HepG2 (cell line): Measurements from ENCODE around the gene NSMF. TPM values are rescaled to one million over a fixed set of nuclear protein-coding genes. Genes with fewer than 3 reads are reported as not detected.

ENCODE experiments used
- ARNTL ChIP-seq: sonication (generic); formaldehyde crosslinking; IDR thresholded peaks from 2 replicates; pipeline ENCODE4 v1.4.0; 2020; ENCODE audit warnings: mild to moderate bottlenecking, missing genetic modification reagents
- ATF7 ChIP-seq, 2 experiments: fragments of 450-650 bp in 1 of 2; sonication (generic) in 1 of 2; formaldehyde crosslinking in 1 of 2; IDR thresholded peaks; 2 replicates each; pipeline versions ENCODE4 v1.4.0 to v1.6.1; 2016 to 2020; ENCODE audit warnings: antibody characterized with exemption in 1 of 2, mild to moderate bottlenecking in 1 of 2, missing genetic modification reagents in 1 of 2
- CCAR2 ChIP-seq: fragments of 200-400 bp; formaldehyde crosslinking; optimal IDR thresholded peaks from 2 replicates; pipeline ENCODE3; 2018; ENCODE audit warnings: low read depth, mild to moderate bottlenecking, low read length, moderate library complexity
- DR1 ChIP-seq: sonication (generic); formaldehyde crosslinking; IDR thresholded peaks from 2 replicates; pipeline ENCODE4 v1.8.0; 2021; ENCODE audit warnings: mild to moderate bottlenecking, missing genetic modification reagents, inconsistent platforms
- EED ChIP-seq: sonication (generic); formaldehyde crosslinking; IDR thresholded peaks from 2 replicates; pipeline ENCODE4 v1.5.0; 2020; ENCODE audit warnings: mild to moderate bottlenecking, missing genetic modification reagents
- FOXA3 ChIP-seq: IDR thresholded peaks from 2 replicates; pipeline ENCODE4 v1.6.1; 2016; ENCODE audit warnings: missing genetic modification reagents, missing compliant biosample characterization
- FOXJ3 ChIP-seq: sonication (generic); formaldehyde crosslinking; IDR thresholded peaks from 2 replicates; pipeline ENCODE4 v1.4.0; 2020; ENCODE audit warnings: missing genetic modification reagents, mild to moderate bottlenecking, borderline replicate concordance
- HMG20B ChIP-seq: conservative IDR thresholded peaks from 2 replicates; pipeline ENCODE4 v1.6.1; 2016; ENCODE audit warnings: missing genetic modification reagents, missing compliant biosample characterization
- HNF4A ChIP-seq: sonication (generic); formaldehyde crosslinking; IDR thresholded peaks from 2 replicates; pipeline ENCODE4 v1.4.0; 2020; ENCODE audit warnings: missing genetic modification reagents
- HNRNPL ChIP-seq: fragments of 200-400 bp; formaldehyde crosslinking; IDR thresholded peaks from 2 replicates; pipeline ENCODE4 v1.6.1; 2017; ENCODE audit warnings: mild to moderate bottlenecking, low read depth, low read length
- HOXA5 ChIP-seq: sonication (generic); formaldehyde crosslinking; IDR thresholded peaks from 2 replicates; pipeline ENCODE4 v1.4.0; 2020; ENCODE audit warnings: missing genetic modification reagents
- MAFG ChIP-seq: sonication (generic); formaldehyde crosslinking; IDR thresholded peaks from 2 replicates; pipeline ENCODE4 v1.5.1; 2020; ENCODE audit warnings: mild to moderate bottlenecking, missing genetic modification reagents
- MEIS1 ChIP-seq: sonication (generic); formaldehyde crosslinking; IDR thresholded peaks from 2 replicates; pipeline ENCODE4 v1.9.0; 2021; ENCODE audit warnings: mild to moderate bottlenecking, missing genetic modification reagents, moderate library complexity, borderline replicate concordance
- MEIS2 ChIP-seq: sonication (generic); formaldehyde crosslinking; IDR thresholded peaks from 2 replicates; pipeline ENCODE4 v1.9.0; 2021; ENCODE audit warnings: mild to moderate bottlenecking, missing genetic modification reagents
- MIER3 ChIP-seq: IDR thresholded peaks from 2 replicates; pipeline ENCODE4 v1.6.1; 2016; ENCODE audit warnings: missing compliant biosample characterization, borderline replicate concordance
- MLLT10 ChIP-seq: sonication (generic); formaldehyde crosslinking; IDR thresholded peaks from 2 replicates; pipeline ENCODE4 v1.4.0; 2020; ENCODE audit warnings: missing genetic modification reagents
- RBAK ChIP-seq: sonication (generic); formaldehyde crosslinking; IDR thresholded peaks from 2 replicates; pipeline ENCODE4 v1.5.1; 2020; ENCODE audit warnings: mild to moderate bottlenecking, missing genetic modification reagents
- RXRA ChIP-seq: sonication (generic); formaldehyde crosslinking; IDR thresholded peaks from 2 replicates; pipeline ENCODE4 v1.5.1; 2020; ENCODE audit warnings: missing genetic modification reagents
- TP53 ChIP-seq: sonication (generic); formaldehyde crosslinking; conservative IDR thresholded peaks from 2 replicates; pipeline ENCODE4 v1.4.0; 2020; ENCODE audit warnings: missing genetic modification reagents
- ZFX ChIP-seq: sonication (generic); formaldehyde crosslinking; IDR thresholded peaks from 2 replicates; pipeline ENCODE4 v1.4.0; 2020; ENCODE audit warnings: mild to moderate bottlenecking, low read depth, missing genetic modification reagents, moderate library complexity
- ZNF205 ChIP-seq: IDR thresholded peaks from 2 replicates; pipeline ENCODE4 v1.6.1; 2018; ENCODE audit warnings: missing biosample characterization, missing genetic modification reagents
- ZNF282 ChIP-seq: fragments of 450-650 bp; IDR thresholded peaks from 2 replicates; pipeline ENCODE4 v1.6.1; 2018; ENCODE audit not compliant: partially characterized antibody
- ZNF317 ChIP-seq: sonication (generic); formaldehyde crosslinking; IDR thresholded peaks from 2 replicates; pipeline ENCODE4 v1.5.0; 2020; ENCODE audit warnings: mild to moderate bottlenecking, missing genetic modification reagents
- ZNF329 ChIP-seq: sonication (generic); formaldehyde crosslinking; IDR thresholded peaks from 2 replicates; pipeline ENCODE4 v1.9.0; 2021; ENCODE audit warnings: low read depth, mild to moderate bottlenecking, missing genetic modification reagents
- ZNF761 ChIP-seq: sonication (generic); formaldehyde crosslinking; conservative IDR thresholded peaks from 2 replicates; pipeline ENCODE4 v1.4.0; 2020; ENCODE audit warnings: mild to moderate bottlenecking, missing genetic modification reagents
- polyA plus RNA-seq, 8 experiments: library from polyadenylated mRNA; depleted of rRNA in 3 of 8; stranded (reverse) in 7 of 8; unstranded in 1 of 8; fragments of >200 nt; fragmentation: Illumina TruSeq in 4 of 8; extraction: Trizol in 4 of 8; gene quantifications; 2 replicates each; pipeline versions ENCODE4 v1.2.1 to v1.2.3, GENCODE V29; 2011 to 2016; ENCODE audit warnings: low read depth in 4 of 8, missing spikeins in 1 of 8, mixed read lengths in 1 of 8; ENCODE audit not compliant: insufficient read depth in 1 of 8
- total RNA-seq, 5 experiments: library from RNA; depleted of rRNA; stranded (reverse); fragments of >200 nt; fragmentation: Illumina TruSeq; extraction: Trizol; gene quantifications; 2 replicates each; pipeline ENCODE4 v1.2.3, GENCODE V29; 2016; ENCODE audit warnings: low read depth in 1 of 5
- TF ChIP-seq, protein P1 (sequence below): IDR thresholded peaks from 2 replicates; pipeline ENCODE4 v1.6.1; 2012; ENCODE audit warnings: inconsistent platforms
- TF ChIP-seq, protein P2 (sequence below): sonication (generic); formaldehyde crosslinking; IDR thresholded peaks from 2 replicates; pipeline ENCODE4 v1.5.0; 2020; ENCODE audit warnings: mild to moderate bottlenecking, missing genetic modification reagents, moderate library complexity
- TF ChIP-seq, protein P3 (sequence below): sonication (generic); formaldehyde crosslinking; IDR thresholded peaks from 2 replicates; pipeline ENCODE4 v1.8.1; 2023; ENCODE audit warnings: mild to moderate bottlenecking, missing genetic modification reagents
- TF ChIP-seq, protein P4 (sequence below): sonication (generic); formaldehyde crosslinking; IDR thresholded peaks from 2 replicates; pipeline ENCODE4 v1.4.0; 2020; ENCODE audit warnings: low read depth, mild to moderate bottlenecking, missing genetic modification reagents

NSMF gene
- total and polyA plus RNA-seq, 2 of the 13 experiments (the other 11 are each of a cell fraction or from before 2014, with no cell fraction given), result 44.3 to 183 TPM

DNA sequence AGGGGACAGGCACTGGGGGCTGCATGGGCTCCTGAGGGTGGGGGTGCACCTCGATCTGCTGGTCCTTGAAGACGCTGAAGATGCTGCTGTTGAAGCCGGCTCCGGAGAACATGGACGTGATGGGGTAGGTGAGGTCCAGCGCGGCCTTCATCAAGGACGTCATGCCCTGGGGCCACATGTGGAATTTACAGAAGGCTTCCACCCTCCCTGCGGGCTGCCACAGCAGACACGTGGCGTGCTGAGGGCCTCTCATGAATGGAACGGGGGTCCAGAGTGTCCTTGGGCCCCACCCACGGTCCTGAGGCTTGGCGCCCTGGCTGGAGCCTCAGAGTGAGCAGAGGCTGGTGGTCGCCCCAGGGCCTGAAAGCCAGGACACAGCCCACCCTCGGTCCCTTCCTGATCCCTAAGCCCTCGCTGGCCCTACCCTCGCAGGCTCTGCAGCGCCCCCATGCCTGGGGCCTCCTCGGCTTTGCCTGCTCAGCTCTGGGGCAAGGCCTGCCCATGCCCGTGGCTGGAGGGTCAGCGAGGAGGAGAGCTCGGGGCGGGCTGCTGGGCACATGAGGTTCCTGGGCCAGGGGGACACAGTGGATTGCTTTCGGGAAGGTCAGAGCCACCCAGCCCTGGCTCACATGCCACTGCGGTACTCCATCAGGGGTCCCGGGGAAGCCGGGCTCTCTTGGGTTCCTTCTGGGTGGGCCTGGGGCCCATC, 5.3 kb upstream of the NSMF start (continued):
- TF ChIP-seq MEIS1 (CRISPR knock-in tag) (0 out of 2 replicates have a peak, but pooled peaks have one; percentile 40), EED (CRISPR knock-in tag) (0 out of 2 replicates have a peak, but pooled peaks have one; percentile 44), FOXJ3 (CRISPR knock-in tag) (no peak), RXRA (CRISPR knock-in tag) (no peak), FOXA3 (CRISPR knock-in tag) (no peak), ZNF329 (CRISPR knock-in tag) (no peak), HOXA5 (no peak), HNRNPL (0 out of 2 replicates have a peak, but pooled peaks have one; percentile 35), ZNF317 (no peak), MAFG (CRISPR knock-in tag) (no peak), ZNF761 (CRISPR knock-in tag) (0 out of 2 replicates have a peak, but pooled peaks have one; percentile 26), MLLT10 (CRISPR knock-in tag) (no peak), HMG20B (no peak), HNF4A (CRISPR knock-in tag) (no peak), DR1 (CRISPR knock-in tag) (no peak), CCAR2 (no peak), MIER3 (CRISPR knock-in tag) (no peak), ZNF282 (no peak), RBAK (CRISPR knock-in tag) (no peak), TP53 (CRISPR knock-in tag) (no peak), ATF7 (IDR thresholded peaks at IDR 0.05) (no peak), ATF7 (CRISPR knock-in tag; IDR thresholded peaks at IDR 0.05) (no peak), ZNF205 (CRISPR knock-in tag) (no peak), ARNTL (CRISPR knock-in tag) (no peak), ZFX (CRISPR knock-in tag) (no peak), MEIS2 (CRISPR knock-in tag) (no peak)
- TF ChIP-seq, protein P1, sequence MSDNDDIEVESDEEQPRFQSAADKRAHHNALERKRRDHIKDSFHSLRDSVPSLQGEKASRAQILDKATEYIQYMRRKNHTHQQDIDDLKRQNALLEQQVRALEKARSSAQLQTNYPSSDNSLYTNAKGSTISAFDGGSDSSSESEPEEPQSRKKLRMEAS, result no peak
- TF ChIP-seq, protein P2, sequence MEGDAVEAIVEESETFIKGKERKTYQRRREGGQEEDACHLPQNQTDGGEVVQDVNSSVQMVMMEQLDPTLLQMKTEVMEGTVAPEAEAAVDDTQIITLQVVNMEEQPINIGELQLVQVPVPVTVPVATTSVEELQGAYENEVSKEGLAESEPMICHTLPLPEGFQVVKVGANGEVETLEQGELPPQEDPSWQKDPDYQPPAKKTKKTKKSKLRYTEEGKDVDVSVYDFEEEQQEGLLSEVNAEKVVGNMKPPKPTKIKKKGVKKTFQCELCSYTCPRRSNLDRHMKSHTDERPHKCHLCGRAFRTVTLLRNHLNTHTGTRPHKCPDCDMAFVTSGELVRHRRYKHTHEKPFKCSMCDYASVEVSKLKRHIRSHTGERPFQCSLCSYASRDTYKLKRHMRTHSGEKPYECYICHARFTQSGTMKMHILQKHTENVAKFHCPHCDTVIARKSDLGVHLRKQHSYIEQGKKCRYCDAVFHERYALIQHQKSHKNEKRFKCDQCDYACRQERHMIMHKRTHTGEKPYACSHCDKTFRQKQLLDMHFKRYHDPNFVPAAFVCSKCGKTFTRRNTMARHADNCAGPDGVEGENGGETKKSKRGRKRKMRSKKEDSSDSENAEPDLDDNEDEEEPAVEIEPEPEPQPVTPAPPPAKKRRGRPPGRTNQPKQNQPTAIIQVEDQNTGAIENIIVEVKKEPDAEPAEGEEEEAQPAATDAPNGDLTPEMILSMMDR (CRISPR knock-in tag), result peak; percentile 42
- TF ChIP-seq, protein P3, sequence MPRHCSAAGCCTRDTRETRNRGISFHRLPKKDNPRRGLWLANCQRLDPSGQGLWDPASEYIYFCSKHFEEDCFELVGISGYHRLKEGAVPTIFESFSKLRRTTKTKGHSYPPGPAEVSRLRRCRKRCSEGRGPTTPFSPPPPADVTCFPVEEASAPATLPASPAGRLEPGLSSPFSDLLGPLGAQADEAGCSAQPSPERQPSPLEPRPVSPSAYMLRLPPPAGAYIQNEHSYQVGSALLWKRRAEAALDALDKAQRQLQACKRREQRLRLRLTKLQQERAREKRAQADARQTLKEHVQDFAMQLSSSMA (CRISPR knock-in tag), result no peak
- TF ChIP-seq, protein P4, sequence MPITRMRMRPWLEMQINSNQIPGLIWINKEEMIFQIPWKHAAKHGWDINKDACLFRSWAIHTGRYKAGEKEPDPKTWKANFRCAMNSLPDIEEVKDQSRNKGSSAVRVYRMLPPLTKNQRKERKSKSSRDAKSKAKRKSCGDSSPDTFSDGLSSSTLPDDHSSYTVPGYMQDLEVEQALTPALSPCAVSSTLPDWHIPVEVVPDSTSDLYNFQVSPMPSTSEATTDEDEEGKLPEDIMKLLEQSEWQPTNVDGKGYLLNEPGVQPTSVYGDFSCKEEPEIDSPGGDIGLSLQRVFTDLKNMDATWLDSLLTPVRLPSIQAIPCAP, result no peak
